HCT116 (cell line): ENCODE data around the gene WBP1L. TPM values are rescaled to one million over a fixed set of nuclear protein-coding genes. Genes with fewer than 3 reads are reported as not detected.
"Not testable (repeated sequence)": the region's sequence is repeated elsewhere in the genome, so short reads cannot be mapped to it uniquely, and the experiment has no call there.

Experiments used
- ATAC-seq: fragments of 200-7000 bp; cut with Tn5 transposase; 2 replicates; pipeline ENCODE4 v1.9.1; 2020; ENCODE audit warnings: mild to moderate bottlenecking, moderate library complexity
- BruUV-seq: library from RNA; stranded (reverse); fragments of 400-500 nt; replicated peaks from 2 replicates; lab custom pipeline; 2021; lab: Mats Ljungman, UMichigan
- CTCF ChIA-PET: fragments of 300-600 bp; sonication (Branson Sonifier 250); formaldehyde crosslinking; loops from one replicate; lab custom pipeline; 2021; ENCODE audit warnings: antibody characterized with exemption; lab: Charles Lee
- POLR2A ChIA-PET: fragments of 300-600, 350-600 bp; sonication (Branson Sonifier 250); formaldehyde crosslinking; loops from one replicate; lab custom pipeline; 2021; ENCODE audit warnings: antibody characterized with exemption; lab: Charles Lee
- RAD21 ChIA-PET, 2 experiments: fragments of 300-600 bp; sonication (Branson Sonifier 250); formaldehyde crosslinking; loops; one replicate each; lab custom pipeline; 2023; ENCODE audit warnings: low total read pairs in 2 of 2; ENCODE audit not compliant: uncharacterized antibody in 2 of 2, unreplicated experiment in 2 of 2, low non-redundant PET in 1 of 2; lab: Charles Lee
- DNase-seq: peaks from one replicate; pipeline ENCODE4 v3.0.0-alpha.2; 2010; ENCODE audit warnings: low read depth, low spot score
- H2AFZ ChIP-seq: fragments of 200-600 bp; shearing (Covaris generic), sonication (generic); 2 replicates; pipeline ENCODE4 v1.6.1; 2017; ENCODE audit warnings: low read depth, mixed run types, mixed read lengths, antibody characterized with exemption, low read length; ENCODE audit not compliant: poor library complexity, severe bottlenecking
- H3K27ac ChIP-seq: 2 replicates; pipeline ENCODE4 v1.5.1; 2012; ENCODE audit warnings: low read depth, low read length
- H3K27me3 ChIP-seq: fragments of 200-600 bp; sonication (generic); 2 replicates; pipeline ENCODE4 v1.6.1; 2016; ENCODE audit warnings: mixed run types, low read length, mixed read lengths; ENCODE audit not compliant: insufficient read depth
- H3K36me3 ChIP-seq, 2 experiments: fragments of 200-500 bp in 1 of 2; fragments of 200-600 bp in 1 of 2; sonication (Bioruptor generic) in 1 of 2; sonication (generic) in 1 of 2; 2 replicates each; pipeline versions ENCODE4 v1.5.1 to v1.6.1; 2014 to 2016; ENCODE audit warnings: low read length in 2 of 2, inconsistent platforms in 1 of 2, mixed read lengths in 1 of 2, mixed run types in 1 of 2; ENCODE audit not compliant: insufficient read depth in 2 of 2, control insufficient read depth in 1 of 2
- H3K4me1 ChIP-seq, 2 experiments: fragments of 200-600 bp in 1 of 2; sonication (generic) in 1 of 2; 2 replicates each; pipeline versions ENCODE4 v1.5.1 to v1.6.1; 2012 to 2017; ENCODE audit warnings: low read length in 2 of 2, inconsistent platforms in 1 of 2, mild to moderate bottlenecking in 1 of 2, mixed read lengths in 1 of 2, mixed run types in 1 of 2, moderate library complexity in 1 of 2; ENCODE audit not compliant: insufficient read depth in 2 of 2, control insufficient read depth in 1 of 2
- H3K4me2 ChIP-seq: fragments of 200-600 bp; sonication (generic); 2 replicates; pipeline ENCODE4 v1.6.1; 2017; ENCODE audit warnings: mixed run types, low read length, mixed read lengths
- H3K4me3 ChIP-seq, 2 experiments: fragments of 200-600 bp in 1 of 2; sonication (generic) in 1 of 2; replicated peaks in 1 of 2; 2 replicates each; pipeline ENCODE4 v1.5.1; 2011 to 2016; ENCODE audit warnings: low read length in 2 of 2, control low read depth in 1 of 2, low read depth in 1 of 2, mild to moderate bottlenecking in 1 of 2, mixed read lengths in 1 of 2, mixed run types in 1 of 2
- H3K79me2 ChIP-seq: fragments of 200-600 bp; sonication (generic); 2 replicates; pipeline ENCODE4 v1.6.1; 2017; ENCODE audit warnings: mild to moderate bottlenecking, mixed run types, low read length, moderate library complexity, mixed read lengths; ENCODE audit not compliant: insufficient read depth
- H3K9ac ChIP-seq: fragments of 200-600 bp; sonication (generic); 2 replicates; pipeline ENCODE4 v1.6.1; 2016; ENCODE audit warnings: low read length, mixed read lengths
- H3K9me2 ChIP-seq: fragments of 200-600 bp; sonication (generic), shearing (Covaris generic); 2 replicates; pipeline ENCODE4 v1.6.1; 2017; ENCODE audit warnings: mixed run types, mild to moderate bottlenecking, moderate library complexity; ENCODE audit not compliant: insufficient read depth
- H3K9me3 ChIP-seq, 2 experiments: fragments of 200-500 bp in 1 of 2; fragments of 200-600 bp in 1 of 2; sonication (Bioruptor generic) in 1 of 2; sonication (generic) in 1 of 2; 2 replicates each; pipeline ENCODE4 v1.6.1; 2014 to 2017; ENCODE audit warnings: low read length in 2 of 2, mixed read lengths in 2 of 2, inconsistent platforms in 1 of 2, low read depth in 1 of 2, mild to moderate bottlenecking in 1 of 2, mixed run types in 1 of 2, moderate library complexity in 1 of 2; ENCODE audit not compliant: control insufficient read depth in 1 of 2, insufficient read depth in 1 of 2
- H4K20me1 ChIP-seq: fragments of 200-600 bp; sonication (generic), shearing (Covaris generic); 2 replicates; pipeline ENCODE4 v1.6.1; 2017; ENCODE audit warnings: mixed run types, mild to moderate bottlenecking, moderate library complexity; ENCODE audit not compliant: insufficient read depth
- CBX3 ChIP-seq: IDR thresholded peaks from 2 replicates; pipeline ENCODE4 v1.6.1; 2012; ENCODE audit warnings: low read depth
- FOSL1 ChIP-seq: IDR thresholded peaks from 2 replicates; pipeline ENCODE4 v1.6.1; 2012; ENCODE audit warnings: low read depth
- ZBTB33 ChIP-seq: IDR thresholded peaks from 2 replicates; pipeline ENCODE4 v1.6.1; 2011; ENCODE audit warnings: mild to moderate bottlenecking, low read length, moderate library complexity; ENCODE audit not compliant: insufficient replicate concordance; ENCODE audit errors: extremely low read depth
- intact Hi-C: fragments of 100-400 bp; cut with micrococcal nuclease; formaldehyde crosslinking; loops from 2 replicates; pipeline ENCODE4 v1.10.0; 2022
- total RNA-seq: library from RNA; stranded (reverse); gene quantifications from one replicate; pipeline ENCODE4 v1.2.1, GENCODE V29; 2021; ENCODE audit not compliant: unreplicated experiment

WBP1L gene
- total RNA-seq, 1 experiment from 2014 or later: 25.2 TPM

- TF ChIP-seq ZBTB33 (no peak), FOSL1 (no peak), CBX3 (no peak)
- TF ChIP-seq, all 23 proteins: peak for 0
These were observed 2.0 kb upstream of the WBP1L start (continued) for GRCh38 chr10:102741726-102742237.

GRCh38 chr10:102742313-102742712, 1.4 kb upstream of the WBP1L start:
- RAD21 ChIA-PET: not testable (repeated sequence)

More at GRCh38 chr10:102742313-102742712, 1.4 kb upstream of the WBP1L start:
- Histone ChIP-seq H3K79me2 (peaks cover 21% of the 10 kb centered on the region), H3K4me1 (peaks cover 3 to 14% of the 10 kb centered on the region in 2 experiments; a peak in 3 of 4 replicates)
- H4K20me1 ChIP-seq, H3K36me3 ChIP-seq, POLR2A ChIA-PET, DNase-seq, H3K9me3 ChIP-seq, H3K9ac ChIP-seq, H3K9me2 ChIP-seq, H3K4me3 ChIP-seq, intact Hi-C loops, H3K27me3 ChIP-seq, H3K27ac ChIP-seq, H2AFZ ChIP-seq, BruUV-seq, H3K4me2 ChIP-seq, ATAC-seq: not testable (repeated sequence)
- CTCF ChIA-PET: interaction anchor here (0.9 kb wide), 1 partner anchor 10 kb away, joined by 3 read pairs; no protein-coding TSS in a partner anchor
